ENCODE results near the gene ZMAT5.

- TF ChIP-seq EZH2 (IDR thresholded peaks at IDR 0.05; ENCODE audit: borderline replicate concordance, low read length) (no peak), CTCF (IDR thresholded peaks at IDR 0.05; ENCODE audit: low read length) (no peak)
Observed at GRCh38 chr22:29719899-29720645, 46.7 kb downstream of the ZMAT5 start, which contains the start of gene CABP7.

All from OCI-LY1 (cell line).